IPS DF 6.9 (cell line): Measurements from ENCODE around the gene SP3.

ENCODE experiments used
- DNase-seq: peaks from one replicate; pipeline ENCODE4 v3.0.0-alpha.2; 2013; ENCODE audit warnings: low read depth, low spot score
- H3K27ac ChIP-seq: one replicate; pipeline ENCODE4 v1.5.1; 2013; ENCODE audit warnings: low read length, control low read depth
- H3K27me3 ChIP-seq: 2 replicates; pipeline ENCODE4 v1.6.1; 2013; ENCODE audit warnings: mild to moderate bottlenecking, low read length; ENCODE audit not compliant: control insufficient read depth, insufficient read depth
- H3K36me3 ChIP-seq: 2 replicates; pipeline ENCODE4 v1.6.1; 2013; ENCODE audit warnings: low read length; ENCODE audit not compliant: control insufficient read depth, insufficient read depth
- H3K4me1 ChIP-seq: 2 replicates; pipeline ENCODE4 v1.6.1; 2013; ENCODE audit warnings: low read length; ENCODE audit not compliant: control insufficient read depth, insufficient read depth
- H3K4me3 ChIP-seq: 2 replicates; pipeline ENCODE4 v1.5.1; 2013; ENCODE audit warnings: mild to moderate bottlenecking, low read length
- H3K9me3 ChIP-seq: 2 replicates; pipeline ENCODE4 v1.6.1; 2013; ENCODE audit warnings: low read length, inconsistent platforms; ENCODE audit not compliant: control insufficient read depth, insufficient read depth
- WGBS: extraction: QIAGEN DNeasy Blood & Tissue Kit; methylation state at CpG from one replicate; pipeline ENCODE4 v1.1.7; 2013; ENCODE audit warnings: mixed read lengths, missing lambda C conversion rate; ENCODE audit not compliant: insufficient read length, insufficient coverage; 5-methylcytosine and 5-hydroxymethylcytosine counted together

SP3 gene

DNA sequence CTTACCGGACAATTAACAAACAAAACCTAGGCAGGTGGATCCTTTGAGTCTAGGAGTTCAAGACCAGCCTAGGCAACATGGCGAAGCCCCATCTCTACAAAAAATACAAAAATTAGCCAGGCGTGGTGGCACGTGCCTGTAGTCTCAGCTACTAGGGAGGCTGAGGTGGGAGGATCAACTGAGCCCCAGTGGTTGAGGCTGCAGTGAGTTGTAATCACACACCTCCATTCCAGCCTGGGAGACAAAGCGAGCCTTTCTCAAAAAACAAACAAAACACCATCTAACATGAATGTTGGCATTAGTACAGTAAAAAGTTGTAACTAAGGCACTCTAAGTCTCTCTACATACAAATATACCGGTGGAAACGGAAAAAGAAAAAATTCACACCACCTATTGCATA, 5.3 kb downstream of the SP3 start:
- no peaks in the 10 kb centered on the region for H3K4me1 ChIP-seq
- no peak overlapping the region for H3K27ac ChIP-seq
- no peaks in the 10 kb centered on the region for H3K27me3 ChIP-seq
- no CpG with 5 or more reads among the region's 7 CpGs for WGBS
- no peaks in the 10 kb centered on the region for H3K9me3 ChIP-seq
- H3K4me3 ChIP-seq: no peak overlapping the region
- no peak for DNase-seq
- H3K36me3 ChIP-seq: peaks cover 10% of the 10 kb centered on the region; the same call in 1 of the 2 replicates

DNA sequence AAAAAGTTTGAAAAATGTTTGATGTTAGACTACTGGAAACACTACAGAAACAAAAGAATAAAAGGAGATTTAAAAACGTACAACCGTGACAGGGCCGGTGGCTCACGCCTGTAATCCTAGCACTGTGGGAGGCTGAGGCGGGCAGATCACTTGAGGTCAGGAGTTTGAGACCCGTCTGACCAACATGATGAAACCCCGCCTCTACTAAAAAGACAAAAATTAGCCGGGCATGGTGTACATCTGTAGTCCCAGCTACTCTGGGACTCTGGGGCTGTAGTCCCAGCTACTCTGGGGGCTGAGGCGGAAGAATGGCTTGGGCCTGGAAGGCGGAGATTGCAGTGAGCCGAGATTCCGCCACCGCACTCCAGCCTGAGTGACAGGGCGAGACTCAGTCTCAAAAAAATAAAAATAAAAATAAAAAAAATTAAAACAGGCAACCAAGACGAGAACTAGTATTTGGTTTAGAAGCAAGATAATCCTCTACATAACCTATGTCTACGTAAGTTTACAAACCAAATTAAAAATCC, 5.8 kb downstream of the SP3 start:
- WGBS: no CpG with 5 or more reads among the region's 16 CpGs
- H3K9me3 ChIP-seq: no peaks in the 10 kb centered on the region
- H3K4me3 ChIP-seq: no peak overlapping the region
- no peaks in the 10 kb centered on the region for H3K27me3 ChIP-seq
- H3K27ac ChIP-seq: no peak overlapping the region
- DNase-seq: no peak
- H3K4me1 ChIP-seq: no peaks in the 10 kb centered on the region
- H3K36me3 ChIP-seq: peaks cover 13% of the 10 kb centered on the region; the same call in 1 of the 2 replicates

- DNase-seq: no peak
- peaks cover 15% of the 10 kb centered on the region; the same call in 1 of the 2 replicates for H3K36me3 ChIP-seq
- H3K4me3 ChIP-seq: no peak overlapping the region
- no peaks in the 10 kb centered on the region for H3K4me1 ChIP-seq
- H3K9me3 ChIP-seq: no peaks in the 10 kb centered on the region
- no peak overlapping the region for H3K27ac ChIP-seq
- H3K27me3 ChIP-seq: no peaks in the 10 kb centered on the region
- WGBS: no CpG with 5 or more reads among the region's 4 CpGs
Measured at GRCh38 chr2:173958198-173958846, 6.9 kb downstream of the SP3 start.

GRCh38 chr2:173957517-173957916, 7.7 kb downstream of the SP3 start:
- Histone ChIP-seq H3K4me1 (no peaks in the 10 kb centered on the region), H3K9me3 (no peaks in the 10 kb centered on the region), H3K36me3 (peaks cover 15% of the 10 kb centered on the region; the same call in 1 of the 2 replicates), H3K4me3 (no peak overlapping the region), H3K27me3 (no peaks in the 10 kb centered on the region), H3K27ac (no peak overlapping the region)
- DNase-seq: no peak
- WGBS: 100% methylated on average over 1 of the region's 2 CpGs

DNA sequence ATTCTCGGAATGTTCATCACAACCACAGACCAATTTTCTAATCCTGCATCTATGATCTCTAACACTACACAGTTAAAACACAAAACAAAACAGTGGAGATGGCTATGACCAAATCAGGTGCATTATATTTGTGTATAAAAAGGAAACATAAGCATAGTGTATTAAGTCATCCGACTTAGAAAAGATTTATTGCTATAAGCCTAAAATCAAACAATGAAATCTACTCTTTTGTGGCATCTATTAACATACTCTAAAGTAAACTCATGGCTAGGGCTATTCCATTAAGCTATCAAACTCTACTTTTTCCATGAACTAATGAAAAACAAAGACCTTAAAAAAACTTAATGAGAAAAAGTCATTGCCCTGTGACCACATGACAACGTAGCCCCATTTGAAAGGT, 8.7 kb downstream of the SP3 start:
- Histone ChIP-seq H3K27me3 (no peaks in the 10 kb centered on the region), H3K4me3 (no peak overlapping the region), H3K9me3 (no peaks in the 10 kb centered on the region), H3K27ac (no peak overlapping the region), H3K4me1 (no peaks in the 10 kb centered on the region), H3K36me3 (peaks cover 15% of the 10 kb centered on the region; the same call in 1 of the 2 replicates)
- WGBS: no CpG with 5 or more reads among the region's 3 CpGs
- no peak for DNase-seq

DNA sequence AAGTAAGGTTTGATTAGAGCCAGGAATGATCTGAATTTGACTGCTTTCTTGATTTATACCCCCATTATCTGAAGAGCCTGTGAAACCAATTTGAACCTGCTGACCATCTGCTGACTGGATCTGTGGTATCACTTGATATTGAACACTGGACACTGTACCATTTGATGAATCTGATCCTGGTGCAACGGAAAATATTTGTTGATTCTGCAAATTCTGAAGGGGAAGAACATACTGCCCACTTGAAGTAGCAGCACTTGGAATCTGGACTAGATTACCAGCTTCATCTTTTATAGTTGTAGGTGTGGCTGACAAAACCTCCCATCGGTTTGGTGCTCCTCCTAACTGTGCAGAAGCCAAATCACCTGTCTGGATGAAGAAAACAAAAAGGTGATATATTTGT, 9.3 kb downstream of the SP3 start:
- H3K36me3 ChIP-seq: peaks cover 15% of the 10 kb centered on the region; the same call in 1 of the 2 replicates
- no peaks in the 10 kb centered on the region for H3K27me3 ChIP-seq
- H3K27ac ChIP-seq: no peak overlapping the region
- no peak for DNase-seq
- H3K4me3 ChIP-seq: no peak overlapping the region
- no peaks in the 10 kb centered on the region for H3K9me3 ChIP-seq
- WGBS: no CpG with 5 or more reads among the region's 2 CpGs
- no peaks in the 10 kb centered on the region for H3K4me1 ChIP-seq

GRCh38 chr2:173955004-173955403, 10.2 kb downstream of the SP3 start:
- Histone ChIP-seq H3K4me1 (no peaks in the 10 kb centered on the region), H3K27ac (no peak overlapping the region), H3K36me3 (peaks cover 15% of the 10 kb centered on the region; the same call in 1 of the 2 replicates), H3K9me3 (no peaks in the 10 kb centered on the region), H3K27me3 (no peaks in the 10 kb centered on the region), H3K4me3 (no peak overlapping the region)
- DNase-seq: no peak
- no CpG with 5 or more reads among the region's 4 CpGs for WGBS

DNA sequence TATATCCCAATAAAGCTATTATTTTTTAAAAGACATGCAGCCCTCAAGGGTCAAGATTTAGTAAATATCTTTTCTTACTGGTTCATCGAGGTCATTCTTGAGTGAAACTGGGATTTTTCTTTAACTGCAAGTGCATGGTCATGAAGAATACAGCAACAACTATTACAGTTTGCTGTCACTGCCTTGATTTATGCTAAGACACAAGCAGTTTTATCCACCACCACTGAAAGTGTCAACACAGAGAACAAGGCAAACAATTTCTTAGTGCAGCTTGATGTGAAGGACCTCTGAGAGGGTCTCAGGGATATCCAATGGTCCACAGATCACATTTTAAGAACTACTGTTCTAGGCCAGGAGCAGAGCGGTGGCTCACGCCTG, 12.1 kb downstream of the SP3 start:
- Histone ChIP-seq H3K9me3 (no peaks in the 10 kb centered on the region), H3K27me3 (no peaks in the 10 kb centered on the region), H3K27ac (no peak overlapping the region), H3K4me3 (no peak overlapping the region), H3K4me1 (no peaks in the 10 kb centered on the region), H3K36me3 (peaks cover 15% of the 10 kb centered on the region; the same call in 1 of the 2 replicates)
- WGBS: no CpG with 5 or more reads among the region's 3 CpGs
- no peak for DNase-seq

GRCh38 chr2:173952267-173953046, 12.7 kb downstream of the SP3 start:
- Histone ChIP-seq H3K4me3 (no peak overlapping the region), H3K9me3 (no peaks in the 10 kb centered on the region), H3K27me3 (no peaks in the 10 kb centered on the region), H3K36me3 (peaks cover 15% of the 10 kb centered on the region; the same call in 1 of the 2 replicates), H3K27ac (no peak overlapping the region), H3K4me1 (no peaks in the 10 kb centered on the region)
- DNase-seq: no peak
- WGBS: no CpG with 5 or more reads among the region's 5 CpGs

DNA sequence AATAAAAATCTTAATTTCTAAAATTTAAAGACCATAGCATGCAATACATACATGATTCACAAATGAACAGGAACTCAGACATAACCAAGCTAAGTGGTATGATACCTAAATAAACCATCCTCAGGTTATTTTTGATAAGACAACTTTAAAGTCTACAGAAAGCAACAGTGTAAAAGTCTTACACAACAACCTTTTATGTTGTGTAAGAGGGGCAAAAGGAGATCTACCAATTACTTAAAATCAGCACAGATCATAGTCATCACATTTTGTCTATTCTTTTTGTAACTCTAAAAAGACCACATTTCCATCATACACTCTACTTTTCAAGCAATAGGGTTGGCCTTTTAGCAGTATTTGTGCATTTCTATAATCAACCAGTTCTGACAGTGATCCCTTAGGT, 16.3 kb downstream of the SP3 start:
- Histone ChIP-seq H3K9me3 (no peaks in the 10 kb centered on the region), H3K4me3 (no peak overlapping the region), H3K4me1 (no peaks in the 10 kb centered on the region), H3K27ac (no peak overlapping the region), H3K36me3 (no peaks in the 10 kb centered on the region), H3K27me3 (no peaks in the 10 kb centered on the region)
- DNase-seq: no peak
